Naive B cell (primary cell): ENCODE results near the gene SEPHS1. TPM values are rescaled to one million over a fixed set of nuclear protein-coding genes. Genes with fewer than 3 reads are reported as not detected.
A peak's percentile ranks its signal among the peaks of the same experiment; 100 is the strongest.

Experiments
- ATAC-seq, 2 donors: fragments of 150-1000 bp; cut with Tn5 transposase; 2 replicates each; pipeline ENCODE4 v1.10.0; 2021; ENCODE audit warnings: low read depth in 2 of 2, mild to moderate bottlenecking in 2 of 2, moderate library complexity in 2 of 2
- DNase-seq: peaks from one replicate; pipeline ENCODE4 v3.0.0; 2022
- H3K27ac Mint-ChIP-seq, 6 donors: one replicate each; pipeline ENCODE4 v1.8.0; 2020 to 2022; ENCODE audit warnings: mild to moderate bottlenecking in 6 of 6, mixed read lengths in 6 of 6, moderate library complexity in 5 of 6, inconsistent platforms in 2 of 6
- H3K27me3 Mint-ChIP-seq, 3 donors: one replicate each; pipeline ENCODE4 v1.8.0; 2021 to 2022; ENCODE audit warnings: mixed read lengths in 3 of 3, mild to moderate bottlenecking in 1 of 3
- H3K36me3 Mint-ChIP-seq, 2 donors: one replicate each; pipeline ENCODE4 v1.8.0; 2020 to 2022; ENCODE audit warnings: mixed read lengths in 2 of 2, inconsistent platforms in 1 of 2, mild to moderate bottlenecking in 1 of 2
- H3K4me1 Mint-ChIP-seq, 3 donors: one replicate each; pipeline ENCODE4 v1.8.0; 2020 to 2022; ENCODE audit warnings: mixed read lengths in 3 of 3, inconsistent platforms in 1 of 3, mild to moderate bottlenecking in 1 of 3, moderate library complexity in 1 of 3
- H3K4me3 Mint-ChIP-seq, 8 donors: one replicate each; pipeline ENCODE4 v1.8.0; 2020 to 2022; ENCODE audit warnings: mild to moderate bottlenecking in 8 of 8, mixed read lengths in 8 of 8, moderate library complexity in 8 of 8, inconsistent platforms in 2 of 8
- H3K9me3 Mint-ChIP-seq, 7 donors: one replicate each; pipeline ENCODE4 v1.8.0; 2020 to 2022; ENCODE audit warnings: mixed read lengths in 7 of 7, mild to moderate bottlenecking in 5 of 7, inconsistent platforms in 2 of 7, moderate library complexity in 1 of 7
- polyA plus RNA-seq, 6 donors: library from polyadenylated mRNA; unstranded; fragments of 300-500 nt; fragmentation: Illumina TruSeq; gene quantifications; one replicate each; pipeline ENCODE4 v1.2.3, GENCODE V29; 2021; ENCODE audit warnings: low read depth in 6 of 6

Gene SEPHS1
- polyA plus RNA-seq, 6 donors from 2014 or later, result 9.1 to 18.9 (median 15.4) TPM

DNA sequence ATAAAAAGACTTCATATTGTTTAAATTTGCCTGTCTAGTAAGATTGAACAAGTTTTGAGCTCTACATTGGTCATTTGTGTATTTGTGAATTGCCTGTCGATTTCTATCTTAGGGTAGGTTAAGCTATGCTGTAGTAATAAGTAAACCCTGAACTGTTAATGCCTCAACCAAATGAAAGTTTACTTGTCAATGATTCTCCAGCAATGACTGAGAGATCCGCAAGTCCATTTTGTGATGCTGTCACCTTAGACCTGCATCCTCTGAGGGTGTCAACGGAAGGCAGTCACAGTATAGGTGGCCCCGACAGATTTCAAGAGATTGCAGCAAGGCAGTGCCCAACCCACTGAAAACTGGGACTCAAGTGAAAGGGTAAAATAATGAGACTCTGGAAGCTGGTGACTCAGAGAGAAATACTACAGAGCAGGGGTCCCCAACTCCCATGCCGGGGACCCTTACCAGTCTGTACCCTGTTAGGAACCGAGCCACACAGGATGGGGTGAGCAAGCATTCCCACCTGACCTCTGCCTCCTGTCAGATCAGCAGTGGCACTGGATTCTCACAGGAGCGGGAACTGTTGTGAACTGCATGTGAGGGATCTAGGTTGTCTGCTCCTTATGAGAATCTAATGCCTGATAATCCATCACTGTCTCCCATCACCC is 37.4 kb downstream of the SEPHS1 start:
- ATAC-seq, result no peak

DNA sequence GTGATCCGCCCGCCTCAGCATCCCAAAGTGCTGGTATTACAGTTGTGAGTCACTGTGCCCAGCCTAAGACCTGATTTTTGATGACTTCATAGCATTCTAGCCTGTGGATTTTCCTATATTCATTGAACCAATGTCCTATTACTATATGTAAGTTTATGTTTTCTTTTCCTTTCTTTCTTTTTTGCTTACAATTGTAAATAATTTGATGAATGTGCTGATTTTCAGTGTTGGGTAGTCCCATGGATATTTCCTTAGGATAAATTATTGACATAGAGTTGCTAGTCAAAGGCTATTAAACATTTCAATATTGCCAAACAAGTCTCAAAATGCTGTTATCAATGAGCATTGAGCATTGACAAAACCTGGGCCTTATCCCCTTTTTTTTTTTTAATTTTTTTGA is 38.3 kb downstream of the SEPHS1 start:
- no peak overlapping the region for H3K4me3 Mint-ChIP-seq
- H3K27ac Mint-ChIP-seq, result no peak overlapping the region
- no peaks in the 10 kb centered on the region for H3K9me3 Mint-ChIP-seq
- DNase-seq, result no peak
- no peaks in the 10 kb centered on the region for H3K36me3 Mint-ChIP-seq
- no peak for ATAC-seq
- H3K4me1 Mint-ChIP-seq, result no peaks in the 10 kb centered on the region
- H3K27me3 Mint-ChIP-seq, result no peaks in the 10 kb centered on the region

More for the DNA sequence above, 37.4 kb downstream of the SEPHS1 start:
- Mint-ChIP-seq H3K36me3 (no peaks in the 10 kb centered on the region), H3K9me3 (no peaks in the 10 kb centered on the region), H3K4me1 (no peaks in the 10 kb centered on the region), H3K27me3 (no peaks in the 10 kb centered on the region), H3K27ac (peak overlapping the region in 1 of 6 donors; percentile 18), H3K4me3 (no peak overlapping the region)
- DNase-seq, result no peak

DNA sequence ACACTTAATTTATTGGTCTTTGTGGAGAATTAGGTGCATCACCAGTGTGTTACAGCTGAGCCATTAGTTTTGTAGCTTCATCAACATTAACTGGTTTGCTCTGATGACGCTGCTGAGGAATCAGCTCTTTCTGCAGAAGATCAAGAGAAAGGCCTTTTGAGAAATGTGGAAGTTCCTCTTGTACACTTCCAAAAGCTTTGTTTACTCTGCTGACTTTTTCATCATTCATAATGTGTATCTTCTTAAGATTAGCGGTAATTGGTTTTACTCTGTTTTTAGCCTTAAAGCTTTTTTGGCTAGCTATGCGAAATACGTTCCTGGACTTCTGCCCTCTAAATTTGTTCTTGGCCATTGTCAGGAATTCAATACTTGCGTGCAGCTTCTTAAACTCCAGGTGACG is 40.0 kb downstream of the SEPHS1 start:
- no peaks in the 10 kb centered on the region for H3K4me1 Mint-ChIP-seq
- no peaks in the 10 kb centered on the region for H3K36me3 Mint-ChIP-seq
- ATAC-seq, result no peak
- no peak overlapping the region for H3K27ac Mint-ChIP-seq
- DNase-seq, result no peak
- H3K4me3 Mint-ChIP-seq, result no peak overlapping the region
- no peaks in the 10 kb centered on the region for H3K9me3 Mint-ChIP-seq
- no peaks in the 10 kb centered on the region for H3K27me3 Mint-ChIP-seq

DNA sequence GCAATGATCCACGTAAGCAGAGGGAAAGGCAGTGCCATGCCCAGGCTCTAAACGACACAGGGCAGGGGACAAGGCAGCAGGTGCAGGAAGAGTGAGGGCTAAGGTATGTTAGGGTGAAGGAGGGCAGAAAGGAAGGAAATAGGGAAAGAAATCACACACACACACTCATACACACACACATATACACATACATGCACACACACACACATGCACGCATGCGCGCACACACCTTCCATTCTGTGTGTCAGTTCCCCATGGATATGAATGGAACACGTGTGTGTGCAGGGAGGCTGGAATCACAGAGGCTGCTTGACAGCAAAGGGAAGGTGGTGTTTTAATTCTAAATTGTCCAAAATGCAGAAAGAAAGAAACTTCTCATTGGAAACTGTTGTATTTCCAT is 42.0 kb downstream of the SEPHS1 start:
- H3K27ac Mint-ChIP-seq, result no peak overlapping the region
- ATAC-seq (no peak), DNase-seq (no peak)
- H3K4me1 Mint-ChIP-seq, result peaks cover 9 to 16% (median 14%) of the 10 kb centered on the region in 3 donors
- no peaks in the 10 kb centered on the region for H3K9me3 Mint-ChIP-seq
- H3K27me3 Mint-ChIP-seq, result no peaks in the 10 kb centered on the region
- no peak overlapping the region for H3K4me3 Mint-ChIP-seq
- no peaks in the 10 kb centered on the region for H3K36me3 Mint-ChIP-seq

DNA sequence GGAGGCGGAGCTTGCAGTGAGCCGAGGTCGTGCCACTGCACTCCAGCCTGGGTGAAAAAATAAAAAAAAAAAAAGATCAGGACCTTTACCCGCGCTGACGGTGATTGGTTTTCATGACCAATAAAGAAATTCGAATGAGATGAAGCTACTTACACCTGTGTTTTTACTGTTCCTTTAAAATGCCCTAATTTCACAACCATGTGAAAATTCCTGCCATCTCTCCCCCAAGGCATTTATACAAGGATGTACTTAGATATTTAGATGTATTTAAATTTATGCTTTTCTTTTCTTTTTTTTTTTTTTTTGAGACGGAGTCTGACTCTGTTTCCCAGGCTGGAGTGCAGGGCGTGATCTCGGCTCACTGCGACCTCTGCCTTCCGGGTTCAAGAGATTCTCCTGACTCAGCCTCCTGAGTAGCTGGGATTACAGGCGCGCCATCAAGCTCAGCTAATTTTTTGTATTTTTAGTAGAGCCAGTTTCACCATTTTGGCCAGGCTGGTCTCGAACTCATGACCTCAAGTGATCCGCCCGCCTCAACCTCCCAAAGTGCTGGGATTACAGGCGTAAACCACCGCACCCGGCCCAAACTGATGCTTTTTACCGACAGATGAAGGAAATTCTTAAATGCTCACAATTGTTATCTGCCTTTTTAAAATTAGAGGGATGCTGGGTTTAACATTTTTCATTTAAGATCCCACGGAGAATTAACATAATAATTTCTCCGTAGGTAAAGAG is 45.1 kb downstream of the SEPHS1 start:
- Mint-ChIP-seq H3K4me1 (peaks cover 20 to 29% (median 26%) of the 10 kb centered on the region in 3 donors), H3K27me3 (no peaks in the 10 kb centered on the region), H3K4me3 (peak overlapping the region in 7 of 8 donors; percentile 83 to 96 (median 92)), H3K9me3 (no peaks in the 10 kb centered on the region), H3K36me3 (no peaks in the 10 kb centered on the region), H3K27ac (peak overlapping the region in 5 of 6 donors; percentile 97 to 100 (median 99))
- ATAC-seq, result no peak
- DNase-seq, result no peak

DNA sequence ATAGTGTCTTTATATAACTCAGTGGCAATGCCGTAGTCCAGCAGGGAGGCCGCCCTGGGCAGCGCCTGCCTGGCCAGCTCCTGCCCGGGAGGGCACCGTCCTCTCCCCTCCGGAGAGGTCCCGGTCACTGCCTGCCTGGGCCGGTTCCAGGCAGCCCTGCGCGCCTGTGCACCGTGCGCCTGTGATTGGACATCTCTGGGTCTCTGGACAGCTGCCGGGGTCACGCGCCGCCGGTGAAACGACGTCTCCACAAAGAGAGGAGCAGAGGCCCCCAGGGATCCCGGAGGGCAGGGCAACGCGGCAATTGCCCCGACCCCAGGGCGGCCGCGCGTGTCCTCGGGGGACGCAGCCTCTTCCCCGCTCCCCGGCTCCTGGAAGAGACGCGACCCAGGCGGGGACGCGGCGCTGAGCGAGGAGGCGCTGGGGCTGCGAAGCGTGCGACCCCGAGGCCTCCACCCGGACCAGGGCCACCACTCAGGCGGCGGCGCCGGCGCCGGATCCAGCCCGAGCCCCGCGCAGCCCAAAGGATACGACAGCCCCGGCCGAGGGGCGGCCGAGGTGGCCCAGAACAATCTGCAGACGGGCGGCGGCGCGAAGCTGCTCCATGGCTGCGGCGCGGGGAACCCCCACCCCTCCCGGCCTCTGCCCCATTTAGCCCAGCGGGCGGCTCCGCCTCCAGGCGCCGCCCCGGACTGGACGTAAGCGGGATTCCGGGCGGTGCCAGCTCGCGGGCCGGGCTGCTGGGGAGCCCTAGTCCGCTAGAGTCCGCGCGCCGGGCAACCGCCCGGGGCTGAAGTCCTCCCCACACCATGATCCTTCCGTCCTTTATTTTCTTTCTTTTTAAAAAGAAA is 48.4 kb downstream of the SEPHS1 start, which contains the start of gene PHYH:
TSS of gene PHYH (minus strand) at position 628 of the 851 bp plus-strand sequence. CDS start at position 606, 22 bp downstream.
- Mint-ChIP-seq H3K4me1 (peaks cover 20 to 29% (median 26%) of the 10 kb centered on the region in 3 donors), H3K27me3 (no peaks in the 10 kb centered on the region), H3K4me3 (peak within 1 kb of the TSS; percentile 72 to 96 (median 86)), H3K9me3 (no peaks in the 10 kb centered on the region), H3K36me3 (no peaks in the 10 kb centered on the region), H3K27ac (peak within 1 kb of the TSS; percentile 72 to 98 (median 91))
- ATAC-seq (peak; percentile 68 to 70), DNase-seq (peak; percentile 76)

DNA sequence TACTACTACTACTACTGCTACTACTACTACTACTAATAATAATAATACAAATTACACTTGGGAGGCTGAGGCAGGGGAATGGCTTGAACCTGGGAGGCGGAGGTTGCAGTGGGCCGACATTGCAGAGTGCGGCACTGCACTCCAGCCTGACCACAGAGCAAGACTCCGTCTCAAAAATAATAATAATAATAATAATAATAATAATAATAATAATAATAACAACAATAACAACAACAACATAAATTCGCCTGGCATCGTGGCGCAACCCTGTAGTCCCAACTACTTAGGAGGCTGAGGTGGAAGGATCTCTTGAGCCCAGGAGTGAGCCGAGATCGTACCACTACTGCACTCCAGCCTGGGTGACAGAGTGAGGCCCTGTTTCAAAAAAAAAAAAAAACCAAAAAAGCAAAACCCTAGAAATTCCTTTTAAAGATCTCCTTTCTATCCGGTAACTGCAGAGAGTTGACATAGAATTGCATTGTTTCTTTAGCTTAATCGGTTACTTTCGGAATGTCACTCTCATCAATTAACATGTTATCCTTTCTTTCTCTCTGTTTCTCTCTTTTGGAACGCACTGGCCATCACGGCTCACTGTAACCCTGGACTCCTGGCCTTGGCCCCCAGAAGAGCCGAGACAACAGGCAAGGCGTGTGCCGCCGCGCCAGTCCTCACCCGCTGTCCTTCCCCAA is 49.2 kb downstream of the SEPHS1 start:
- ATAC-seq (no peak), DNase-seq (no peak)
- Mint-ChIP-seq H3K9me3 (no peaks in the 10 kb centered on the region), H3K4me1 (peaks cover 20 to 29% (median 26%) of the 10 kb centered on the region in 3 donors), H3K4me3 (peak overlapping the region; percentile 58 to 93 (median 86)), H3K27ac (peak overlapping the region; percentile 24 to 88 (median 64)), H3K36me3 (no peaks in the 10 kb centered on the region), H3K27me3 (no peaks in the 10 kb centered on the region)

DNA sequence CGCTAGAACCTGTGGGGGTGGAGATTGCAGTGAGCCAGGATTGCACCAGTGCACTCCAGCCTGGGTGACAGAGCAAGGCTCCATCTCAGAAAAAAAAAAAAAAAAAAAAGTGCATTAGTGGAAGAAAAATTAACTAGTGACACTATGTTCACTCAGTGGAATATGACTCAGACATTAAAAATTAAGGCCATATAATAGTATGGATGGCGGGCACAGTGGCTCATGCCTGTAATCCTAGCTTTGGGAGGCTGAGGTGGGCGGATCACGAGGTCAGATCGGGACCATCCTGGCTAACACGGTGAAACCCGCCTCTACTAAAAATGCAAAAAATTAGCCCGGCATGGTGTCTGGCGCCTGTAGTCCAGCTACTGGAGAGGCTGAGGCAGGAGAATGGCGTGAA is 51.6 kb downstream of the SEPHS1 start:
- Mint-ChIP-seq H3K9me3 (no peaks in the 10 kb centered on the region), H3K4me3 (no peak overlapping the region), H3K36me3 (peaks cover 0 to 7% of the 10 kb centered on the region in 2 donors), H3K4me1 (peaks cover 11 to 17% (median 16%) of the 10 kb centered on the region in 3 donors), H3K27me3 (no peaks in the 10 kb centered on the region), H3K27ac (no peak overlapping the region)
- DNase-seq (no peak), ATAC-seq (no peak)

DNA sequence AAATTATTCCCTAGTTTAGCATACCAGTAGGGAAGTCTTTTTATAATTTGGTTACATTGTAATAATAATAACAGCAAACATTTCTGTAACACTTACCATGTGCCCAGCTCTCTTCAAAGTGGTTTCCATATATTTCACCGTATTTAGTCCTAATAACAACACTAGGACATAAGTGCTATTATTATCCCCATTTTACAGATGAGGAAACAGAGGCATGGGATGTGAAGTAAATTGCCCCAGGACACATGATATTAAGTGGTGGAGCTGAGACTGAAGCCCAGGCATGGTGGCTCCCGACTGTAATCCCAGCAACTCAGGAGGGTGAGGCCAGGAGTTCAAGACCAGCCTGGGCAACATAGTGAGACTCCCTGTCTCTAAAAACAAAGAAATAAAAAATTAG is 53.3 kb downstream of the SEPHS1 start:
- DNase-seq (no peak), ATAC-seq (no peak)
- Mint-ChIP-seq H3K9me3 (peaks cover 0 to 1% (median 0%) of the 10 kb centered on the region in 7 donors), H3K4me3 (no peak overlapping the region), H3K36me3 (peaks cover 0 to 14% of the 10 kb centered on the region in 2 donors), H3K4me1 (peaks cover 5 to 8% (median 6%) of the 10 kb centered on the region in 3 donors), H3K27ac (no peak overlapping the region), H3K27me3 (no peaks in the 10 kb centered on the region)

DNA sequence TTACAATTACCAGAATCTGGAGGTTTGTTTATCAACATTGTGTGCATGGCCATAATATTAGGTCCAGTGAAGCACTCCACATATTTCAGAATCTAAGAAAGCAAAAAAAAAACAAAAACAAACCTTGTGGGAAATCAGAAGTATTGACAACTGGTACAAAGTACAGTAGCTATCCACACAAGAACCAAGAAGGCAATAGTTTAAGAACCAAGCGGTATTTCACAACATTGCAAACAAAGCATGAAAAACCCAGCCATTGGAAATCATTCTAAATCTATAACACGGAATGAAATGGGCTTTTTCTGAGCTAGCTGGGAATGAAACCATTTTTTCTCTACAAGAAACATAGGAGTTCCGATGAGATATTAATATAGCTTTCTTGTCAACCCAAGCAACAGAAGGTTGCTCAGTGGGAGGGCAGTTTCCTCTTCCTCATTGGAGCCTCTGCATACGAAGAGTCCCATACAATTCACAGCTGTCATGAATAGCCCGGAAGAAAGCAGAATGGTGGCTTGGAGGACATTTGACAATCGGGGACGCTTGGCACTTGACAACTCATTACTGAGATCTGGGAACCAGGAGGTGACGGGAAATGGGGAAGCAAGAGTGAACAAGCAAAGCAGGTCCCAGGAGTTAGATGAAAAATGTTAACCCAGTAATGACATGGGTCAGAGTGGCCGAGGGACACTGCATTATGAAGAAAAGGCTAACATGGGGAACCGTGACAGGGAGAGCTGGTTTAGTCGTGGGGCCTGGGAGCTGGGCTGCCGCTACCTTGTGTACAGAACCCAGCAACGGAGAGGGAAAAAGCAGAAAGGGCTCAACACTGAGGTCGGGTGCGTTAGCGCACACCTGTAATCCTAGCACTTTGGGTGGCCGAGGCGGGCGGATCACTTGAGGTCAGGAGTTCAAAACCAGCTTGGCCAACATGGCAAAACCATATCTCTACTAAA is 56.0 kb downstream of the SEPHS1 start:
- peaks cover 0 to 3% (median 0%) of the 10 kb centered on the region in 3 donors for H3K4me1 Mint-ChIP-seq
- H3K36me3 Mint-ChIP-seq, result peaks cover 11 to 14% of the 10 kb centered on the region in 2 donors
- H3K27ac Mint-ChIP-seq, result peak overlapping the region in 1 of 6 donors; percentile 36
- no peaks in the 10 kb centered on the region for H3K27me3 Mint-ChIP-seq
- no peak overlapping the region for H3K4me3 Mint-ChIP-seq
- H3K9me3 Mint-ChIP-seq, result peaks cover 0 to 1% (median 0%) of the 10 kb centered on the region in 7 donors
- ATAC-seq (no peak), DNase-seq (no peak)

DNA sequence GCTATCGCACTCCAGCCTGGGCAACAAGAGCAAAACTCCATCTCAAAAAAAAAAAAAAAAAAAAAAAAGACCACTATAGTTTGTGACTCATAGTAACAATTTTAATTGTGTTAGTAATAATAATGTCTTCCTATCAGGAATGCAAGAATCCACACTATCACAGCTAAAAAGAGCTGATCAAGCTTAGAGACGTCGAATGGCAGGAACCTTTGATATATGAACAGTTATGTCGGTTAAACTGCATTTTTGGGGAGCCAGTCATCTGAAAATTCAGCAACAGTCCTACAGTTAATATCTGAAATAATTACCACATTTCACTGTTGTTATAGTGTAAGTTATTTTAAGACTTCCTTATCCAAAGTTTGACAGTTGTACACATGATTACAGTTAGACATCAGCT is 57.0 kb downstream of the SEPHS1 start:
- H3K9me3 Mint-ChIP-seq, result peaks cover 0 to 1% (median 0%) of the 10 kb centered on the region in 7 donors
- H3K27ac Mint-ChIP-seq, result no peak overlapping the region
- H3K36me3 Mint-ChIP-seq, result peaks cover 11 to 14% of the 10 kb centered on the region in 2 donors
- no peaks in the 10 kb centered on the region for H3K27me3 Mint-ChIP-seq
- H3K4me3 Mint-ChIP-seq, result no peak overlapping the region
- DNase-seq, result no peak
- ATAC-seq, result no peak
- H3K4me1 Mint-ChIP-seq, result peaks cover 0 to 3% (median 0%) of the 10 kb centered on the region in 3 donors

DNA sequence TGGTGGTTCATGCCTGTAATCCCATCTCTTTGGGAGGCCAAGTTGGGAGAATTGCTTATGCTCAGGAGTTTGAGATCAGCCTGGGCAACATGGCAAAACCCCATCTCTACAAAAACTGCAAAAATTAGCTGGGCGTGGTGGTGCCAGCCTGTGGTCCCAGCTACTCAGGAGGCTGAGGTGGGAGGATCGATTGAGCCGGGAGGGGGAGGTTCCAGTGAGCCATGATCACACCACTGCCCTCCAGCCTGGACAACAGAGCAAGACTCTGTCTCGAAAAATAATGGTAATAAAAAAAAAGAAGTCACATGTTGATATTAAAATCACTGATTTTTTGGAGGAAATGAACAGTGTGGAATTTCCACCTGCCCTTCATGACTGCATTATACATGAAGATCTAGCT is 64.0 kb downstream of the SEPHS1 start:
- DNase-seq (no peak), ATAC-seq (no peak)
- Mint-ChIP-seq H3K9me3 (no peaks in the 10 kb centered on the region), H3K36me3 (peaks cover 0 to 11% of the 10 kb centered on the region in 2 donors), H3K27ac (no peak overlapping the region), H3K4me3 (no peak overlapping the region), H3K4me1 (no peaks in the 10 kb centered on the region), H3K27me3 (no peaks in the 10 kb centered on the region)
